Muscle of arm (tissue), 12 donors: ENCODE results near the gene SRC. TPM values are rescaled to one million over a fixed set of nuclear protein-coding genes. Genes with fewer than 3 reads are reported as not detected.

ENCODE experiments used
- DNase-seq: peaks from one replicate; pipeline ENCODE4 v3.0.0-alpha.2; 2013
- polyA plus RNA-seq, 12 donors: library from polyadenylated mRNA; unstranded; fragments of 120-200 nt; gene quantifications; one replicate each; pipeline ENCODE4 v1.2.1, GENCODE V29; 2013; ENCODE audit not compliant: insufficient read length in 12 of 12

The SRC gene
- polyA plus RNA-seq, 12 donors: 10.3 to 24.6 (median 15.9) TPM; not detected in 1

DNA sequence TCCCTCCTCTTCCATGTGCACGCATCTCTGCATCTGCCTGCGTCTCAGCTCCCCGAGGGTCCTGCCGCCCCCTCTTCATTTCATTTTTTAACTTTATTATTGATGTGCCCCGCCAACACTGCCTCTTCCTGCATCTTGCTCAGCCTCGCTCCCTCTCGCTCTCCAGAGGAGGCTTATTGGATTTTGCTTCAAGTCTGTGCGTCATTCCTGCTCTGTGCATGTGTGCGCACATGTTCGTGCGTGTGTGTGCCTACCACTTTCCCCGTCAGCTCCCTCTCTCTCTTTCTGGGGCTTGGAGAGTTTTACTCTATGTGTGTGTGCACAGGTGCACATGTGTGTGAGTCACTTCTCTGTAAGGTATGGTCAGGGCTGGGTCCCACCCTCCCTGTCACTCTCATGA is 103.3 kb downstream of the SRC start:
- no peak for DNase-seq

GRCh38 chr20:37450344-37450743 is 104.4 kb downstream of the SRC start:
- no peak for DNase-seq

- DNase-seq: no peak
Measured at GRCh38 chr20:37451616-37452015, 105.7 kb downstream of the SRC start.

DNA sequence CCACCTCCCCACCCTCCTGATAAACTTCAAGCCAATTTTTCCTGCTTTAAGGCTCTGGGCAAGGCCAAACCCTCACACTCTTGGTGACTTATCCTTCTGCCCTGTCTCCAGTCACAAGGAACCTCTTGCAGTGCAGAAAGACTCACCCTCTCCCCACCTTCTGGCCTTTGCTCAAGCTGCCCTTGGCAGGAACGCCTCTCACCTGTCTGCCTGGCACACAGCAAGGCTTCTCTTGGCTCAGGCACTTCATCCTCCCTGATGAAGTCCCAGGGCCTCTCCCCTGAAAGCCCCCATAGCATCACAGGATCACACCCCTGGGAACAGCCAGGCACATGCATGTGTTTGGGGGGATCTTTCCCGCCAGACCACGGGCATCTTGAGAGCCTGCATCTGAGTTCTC is 106.3 kb downstream of the SRC start:
- DNase-seq: no peak

DNA sequence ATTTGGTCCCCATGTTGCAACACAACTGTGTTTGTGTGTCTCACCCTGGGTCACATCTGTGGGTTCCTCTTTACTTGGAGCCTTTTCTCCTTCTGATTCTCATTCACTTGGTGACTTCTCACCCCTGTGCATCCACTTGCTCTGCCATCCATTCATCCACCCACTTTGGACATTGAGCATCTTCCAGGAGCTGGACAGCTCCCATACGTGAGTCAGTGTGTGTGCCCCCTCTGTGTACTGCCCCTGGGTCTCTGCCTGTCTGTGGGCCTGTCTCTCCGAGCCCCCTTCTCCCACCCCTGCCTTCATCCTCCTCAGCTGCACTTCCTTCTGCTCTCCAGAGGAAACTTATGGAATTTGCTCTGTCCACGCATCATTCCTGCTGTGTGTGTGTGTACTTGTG is 107.3 kb downstream of the SRC start:
- DNase-seq: no peak

DNA sequence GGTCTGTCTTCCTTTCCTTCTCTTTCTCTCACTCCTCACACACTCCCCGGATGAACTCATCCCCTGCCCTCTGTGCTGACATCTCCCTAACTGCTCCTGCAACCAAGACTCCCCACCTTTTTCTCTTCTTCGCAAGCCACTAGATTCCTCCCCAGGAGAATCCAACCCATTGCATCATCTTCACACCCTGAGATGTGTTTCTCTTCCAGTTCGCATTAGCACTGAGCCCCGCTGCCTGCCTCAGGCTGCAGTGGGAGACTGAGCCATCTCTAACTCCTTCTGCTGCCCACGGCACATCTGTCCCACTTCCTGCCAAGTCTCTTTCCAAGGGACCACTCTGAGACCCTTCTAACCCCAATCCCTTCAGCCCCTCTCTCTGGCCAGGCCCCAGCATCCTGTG is 107.9 kb downstream of the SRC start:
- DNase-seq: no peak

DNA sequence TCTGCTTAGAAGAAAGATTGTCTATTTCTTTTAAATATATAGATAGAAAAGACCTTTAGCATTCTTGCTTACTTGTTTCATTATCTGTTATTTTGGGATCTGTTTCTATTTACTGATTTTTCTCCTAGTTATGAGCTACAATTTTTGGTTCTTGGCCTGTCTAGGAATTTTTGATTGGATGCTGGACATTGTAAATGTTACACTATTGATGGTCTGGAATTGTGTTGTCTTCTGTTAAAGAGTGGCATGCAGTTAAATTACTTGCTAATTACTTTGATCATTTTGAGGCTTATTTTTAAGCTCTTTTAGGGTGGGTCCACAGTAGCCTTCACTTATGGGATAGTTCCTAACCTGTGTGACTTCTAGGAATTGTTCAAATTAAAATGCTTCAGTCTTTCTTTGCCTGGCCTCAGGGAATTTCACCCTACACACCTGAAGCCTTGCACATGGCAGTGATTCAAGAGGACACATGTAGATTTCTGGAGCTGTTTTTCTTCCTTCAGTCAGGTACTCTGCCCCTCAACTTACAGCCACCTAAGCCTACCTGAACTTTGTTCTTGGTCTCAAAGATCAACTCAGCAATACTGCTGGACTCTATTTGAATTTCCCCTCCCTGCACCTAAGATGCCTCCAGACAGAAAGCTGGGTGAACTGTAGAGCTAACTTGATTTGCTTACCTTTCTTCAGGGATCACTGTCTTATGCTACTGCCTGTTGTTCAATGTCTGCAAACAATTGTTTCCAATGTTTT is 108.9 kb downstream of the SRC start:
- no peak for DNase-seq

Other genes with a start within 250 kb of the SRC start
- 100 to 1,000 TPM in 11 of 12 donors, not detected in 1; 144 to 213 (median 167) TPM for gene RPN2, start 166.8 kb upstream of the SRC start, polyA plus RNA-seq
- 1 to 10 TPM in 11 of 12 donors, not detected in 1; 3.4 to 6.6 (median 4.8) TPM for gene MROH8, start 166.6 kb upstream of the SRC start, polyA plus RNA-seq
- gene GHRH, start 84.3 kb upstream of the SRC start, polyA plus RNA-seq: not detected
- gene MANBAL, start 56.5 kb upstream of the SRC start, polyA plus RNA-seq: 10 to 100 TPM in 11 of 12 donors, not detected in 1; 30.1 to 57.0 (median 36.3) TPM
- gene NNAT, start 175.1 kb downstream of the SRC start, polyA plus RNA-seq: 100 to 1,000 TPM in 11 of 12 donors, not detected in 1; 309 to 932 (median 465) TPM
- 100 to 1,000 TPM; 217 to 606 (median 482) TPM for gene BLCAP, start 181.7 kb downstream of the SRC start, polyA plus RNA-seq